HG02885 (cell line): ENCODE results near the gene PKD1L1.
"Not testable (repeated sequence)": the region's sequence is repeated elsewhere in the genome, so short reads cannot be mapped to it uniquely, and the experiment has no call there.

ENCODE experiments used
- ATAC-seq: cut with Tn5 transposase; IDR thresholded peaks from one replicate; pipeline ENCODE4 v1.9.1; 2021; ENCODE audit warnings: mild to moderate bottlenecking; ENCODE audit not compliant: unreplicated experiment, poor library complexity

The PKD1L1 gene

DNA sequence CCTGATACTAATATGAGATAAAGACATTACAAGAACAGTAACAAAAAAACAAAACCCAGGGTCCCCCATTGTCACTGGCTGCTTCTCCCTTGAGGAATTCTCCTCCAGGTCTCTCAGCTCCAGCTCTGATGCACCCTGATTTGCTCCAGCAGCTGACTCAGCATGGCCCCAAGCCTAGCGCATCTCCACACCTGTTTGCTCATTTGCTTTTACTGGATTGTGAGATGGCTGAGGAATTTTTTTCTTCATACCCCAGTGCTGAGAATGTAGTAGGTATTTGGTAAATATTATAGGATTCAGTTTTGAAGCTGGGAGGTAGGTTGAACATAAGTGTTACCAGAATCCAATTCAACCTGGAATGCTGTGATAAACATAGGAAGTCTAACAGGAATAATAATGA lies 171.9 kb downstream of the PKD1L1 start:
- no peak for ATAC-seq

DNA sequence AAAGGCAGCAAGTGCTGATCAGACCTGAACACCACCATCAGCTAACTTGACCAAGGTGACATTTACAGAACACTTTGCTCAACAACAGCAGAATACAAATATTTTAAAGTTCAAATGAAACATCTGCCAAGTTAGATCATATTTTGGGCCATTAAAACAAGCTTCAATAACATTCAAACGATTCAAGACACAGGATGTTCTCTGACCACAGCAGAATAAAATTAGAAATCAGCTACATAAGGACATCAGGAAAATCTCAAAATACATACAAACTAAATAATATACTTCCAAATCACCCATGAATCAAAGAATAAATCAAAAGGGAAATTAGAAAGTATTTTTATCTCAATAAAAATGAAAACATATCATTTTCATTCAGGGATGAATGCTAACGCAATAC lies 173.0 kb downstream of the PKD1L1 start:
- no peak for ATAC-seq

GRCh38 chr7:47772492-47772891 lies 175.8 kb downstream of the PKD1L1 start:
- ATAC-seq: no peak

DNA sequence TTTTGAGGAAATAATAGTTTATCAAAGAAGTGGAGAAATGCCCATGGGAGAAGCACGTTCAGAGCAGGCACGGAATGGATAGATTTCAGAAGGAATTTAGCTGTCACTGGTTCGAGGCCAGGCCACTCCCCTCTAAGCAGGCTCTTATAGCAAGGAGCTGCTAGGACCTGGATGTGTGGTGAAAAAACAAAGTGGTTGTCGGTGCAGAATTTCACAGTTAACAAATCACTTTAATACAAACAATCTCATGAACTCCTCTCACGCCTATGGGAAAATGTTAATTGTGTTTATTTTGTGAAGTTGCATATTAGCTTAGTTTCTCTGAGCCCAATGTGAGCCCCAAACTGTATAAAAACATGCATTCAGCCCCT lies 176.3 kb downstream of the PKD1L1 start:
- no peak for ATAC-seq

- ATAC-seq: no peak
Observed at GRCh38 chr7:47771336-47771989, 176.8 kb downstream of the PKD1L1 start.

DNA sequence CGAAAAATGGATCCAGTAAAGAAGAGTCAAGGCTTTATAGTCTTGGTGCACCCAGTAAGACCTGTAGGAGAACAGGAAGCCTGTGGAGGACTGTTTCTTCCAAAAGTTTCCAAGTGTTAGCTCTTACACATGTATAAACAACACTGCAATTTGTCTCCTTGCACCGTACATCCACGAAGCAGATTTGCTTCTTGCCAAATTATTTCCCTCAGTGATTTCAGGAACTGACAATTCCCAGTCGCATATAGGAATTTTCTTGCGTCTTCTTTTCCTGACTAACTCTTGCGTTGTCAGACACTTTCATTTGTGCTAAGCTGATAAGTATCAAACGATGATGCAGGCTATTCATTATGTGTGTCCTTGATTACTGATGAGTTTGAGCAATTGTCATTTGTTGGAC lies 182.1 kb downstream of the PKD1L1 start:
- ATAC-seq: no peak

DNA sequence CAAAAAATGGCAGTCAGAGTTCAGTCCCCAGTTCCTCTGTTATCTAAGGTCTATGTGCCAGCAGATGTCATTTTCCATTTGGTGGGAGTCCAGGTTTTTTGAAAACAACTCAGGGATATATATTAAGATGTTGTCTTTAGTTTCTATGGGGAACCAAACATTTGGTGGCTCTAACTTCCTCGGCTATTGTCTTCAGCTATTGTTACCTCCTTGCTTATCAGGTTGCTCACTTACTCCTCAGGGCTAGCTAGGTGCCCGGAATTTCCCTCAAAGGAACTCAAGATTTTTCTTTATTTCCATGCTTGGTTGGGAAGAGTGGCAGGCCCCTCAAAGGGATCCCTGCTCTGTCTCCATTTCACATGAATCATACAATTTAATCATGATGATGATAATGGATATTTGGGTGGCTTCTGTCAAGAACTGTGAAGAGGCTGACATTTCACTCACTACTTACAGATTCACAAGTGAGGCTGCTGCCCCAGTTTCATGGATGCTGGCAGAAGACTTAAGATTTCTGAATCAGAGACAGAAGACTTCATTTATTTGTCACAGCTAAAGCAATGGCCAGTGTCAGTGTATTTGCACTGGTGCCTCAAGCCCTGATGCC lies 182.8 kb downstream of the PKD1L1 start:
- ATAC-seq: no peak

DNA sequence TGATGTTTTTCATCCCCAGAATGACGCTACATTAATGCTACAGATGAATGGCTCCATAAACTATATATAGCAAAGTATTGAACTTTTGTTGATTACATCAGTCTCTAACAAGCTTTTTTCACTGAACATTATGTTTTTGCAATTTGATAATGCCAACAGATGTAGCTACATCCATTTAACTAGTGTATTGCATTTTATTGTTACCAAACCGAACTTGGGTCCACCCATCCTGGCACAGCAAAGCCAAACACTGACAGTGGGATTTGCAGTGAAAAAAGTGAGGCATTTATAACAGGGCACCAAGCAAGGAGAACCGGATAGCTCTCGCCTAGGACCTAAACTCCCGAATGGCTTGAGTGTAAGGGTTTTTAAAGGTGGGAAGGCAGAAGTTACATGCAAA lies 183.5 kb downstream of the PKD1L1 start:
- ATAC-seq: no peak

GRCh38 chr7:47763063-47763974 lies 184.9 kb downstream of the PKD1L1 start:
- peak; percentile 73 for ATAC-seq

- ATAC-seq: no peak
Observed at GRCh38 chr7:47762746-47763062, 185.6 kb downstream of the PKD1L1 start.

DNA sequence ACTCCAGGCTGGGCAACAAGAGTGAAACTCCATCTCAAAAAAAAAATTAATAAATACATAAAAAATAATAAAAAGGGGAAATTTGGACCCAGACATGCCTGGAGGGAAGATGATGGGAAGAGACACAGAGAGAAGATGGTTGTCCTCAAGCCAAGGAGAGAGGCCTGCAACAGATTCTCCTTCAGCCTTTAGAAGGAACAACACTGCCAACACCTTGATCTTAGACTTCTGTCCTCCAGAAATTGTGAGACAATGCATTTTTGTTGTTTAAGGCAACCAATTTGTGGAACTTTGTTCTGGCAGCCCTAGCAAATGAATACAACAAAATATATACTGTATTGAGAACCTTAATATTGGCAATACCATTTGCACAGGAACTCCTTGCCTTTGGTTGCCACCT lies 186.1 kb downstream of the PKD1L1 start:
- no peak for ATAC-seq

- no peak for ATAC-seq
Observed at GRCh38 chr7:47759056-47759706, 189.1 kb downstream of the PKD1L1 start.

GRCh38 chr7:47758546-47758945 lies 189.7 kb downstream of the PKD1L1 start:
- no peak for ATAC-seq

DNA sequence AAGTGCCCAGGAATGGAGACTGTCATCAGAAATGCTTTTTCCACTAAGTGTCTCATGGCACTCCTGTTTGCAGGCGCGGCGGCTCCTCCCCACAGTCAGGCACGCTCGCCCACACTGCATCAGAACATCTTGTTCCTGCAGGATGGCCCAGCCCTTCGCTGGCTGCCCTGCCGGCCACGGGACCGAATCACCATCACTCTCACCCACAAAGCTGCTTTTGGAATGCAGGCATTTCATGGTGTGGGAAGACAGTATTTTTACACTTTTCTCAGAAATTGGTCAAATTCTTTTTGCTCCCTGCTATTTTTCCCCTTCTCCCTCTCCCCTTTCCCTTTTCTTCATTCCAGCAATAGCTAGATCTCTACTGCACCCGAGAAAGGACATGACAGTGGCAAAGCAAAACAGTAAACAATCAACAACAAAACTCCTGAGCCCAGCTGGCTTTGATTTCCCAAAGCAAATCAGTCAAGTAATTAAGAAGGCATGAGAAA lies 190.3 kb downstream of the PKD1L1 start:
- no peak for ATAC-seq

GRCh38 chr7:47756636-47757035 lies 191.6 kb downstream of the PKD1L1 start:
- no peak for ATAC-seq

- no peak for ATAC-seq
Observed at GRCh38 chr7:47755248-47755647, 193.0 kb downstream of the PKD1L1 start.

GRCh38 chr7:47751724-47752123 lies 196.5 kb downstream of the PKD1L1 start:
- ATAC-seq: not testable (repeated sequence)

GRCh38 chr7:47751043-47751442 lies 197.2 kb downstream of the PKD1L1 start:
- ATAC-seq: no peak

- ATAC-seq: no peak
Observed at GRCh38 chr7:47748041-47748440, 200.2 kb downstream of the PKD1L1 start.

- no peak for ATAC-seq
Observed at GRCh38 chr7:47747160-47747559, 201.1 kb downstream of the PKD1L1 start.

DNA sequence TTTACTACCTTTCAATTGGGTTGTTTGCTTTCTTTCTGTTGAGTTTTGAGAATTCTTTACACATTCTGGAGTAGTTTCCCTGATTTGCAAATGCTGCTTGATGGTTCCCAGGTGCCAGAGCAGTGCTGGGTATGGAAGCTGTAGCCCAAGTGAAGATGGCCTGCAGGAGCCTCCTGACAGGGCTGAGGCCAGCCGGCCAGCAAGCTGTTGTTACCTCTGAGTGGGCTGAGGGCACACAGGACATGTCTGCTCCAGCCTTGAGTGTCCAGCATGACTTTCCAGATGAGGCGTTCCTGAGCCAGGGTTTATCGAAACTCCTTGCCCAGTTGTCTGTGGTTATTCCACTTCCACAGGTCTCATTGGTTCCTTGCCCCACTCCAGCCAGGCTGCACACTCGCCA lies 201.8 kb downstream of the PKD1L1 start:
- ATAC-seq: no peak
